NCI-H187 (cell line): ENCODE data around the gene CRELD2.

ENCODE experiments used
- DNase-seq, 2 experiments: peaks; one replicate each; lab custom pipeline; 2025; lab: John Stamatoyannopoulos, UW

Gene CRELD2

DNA sequence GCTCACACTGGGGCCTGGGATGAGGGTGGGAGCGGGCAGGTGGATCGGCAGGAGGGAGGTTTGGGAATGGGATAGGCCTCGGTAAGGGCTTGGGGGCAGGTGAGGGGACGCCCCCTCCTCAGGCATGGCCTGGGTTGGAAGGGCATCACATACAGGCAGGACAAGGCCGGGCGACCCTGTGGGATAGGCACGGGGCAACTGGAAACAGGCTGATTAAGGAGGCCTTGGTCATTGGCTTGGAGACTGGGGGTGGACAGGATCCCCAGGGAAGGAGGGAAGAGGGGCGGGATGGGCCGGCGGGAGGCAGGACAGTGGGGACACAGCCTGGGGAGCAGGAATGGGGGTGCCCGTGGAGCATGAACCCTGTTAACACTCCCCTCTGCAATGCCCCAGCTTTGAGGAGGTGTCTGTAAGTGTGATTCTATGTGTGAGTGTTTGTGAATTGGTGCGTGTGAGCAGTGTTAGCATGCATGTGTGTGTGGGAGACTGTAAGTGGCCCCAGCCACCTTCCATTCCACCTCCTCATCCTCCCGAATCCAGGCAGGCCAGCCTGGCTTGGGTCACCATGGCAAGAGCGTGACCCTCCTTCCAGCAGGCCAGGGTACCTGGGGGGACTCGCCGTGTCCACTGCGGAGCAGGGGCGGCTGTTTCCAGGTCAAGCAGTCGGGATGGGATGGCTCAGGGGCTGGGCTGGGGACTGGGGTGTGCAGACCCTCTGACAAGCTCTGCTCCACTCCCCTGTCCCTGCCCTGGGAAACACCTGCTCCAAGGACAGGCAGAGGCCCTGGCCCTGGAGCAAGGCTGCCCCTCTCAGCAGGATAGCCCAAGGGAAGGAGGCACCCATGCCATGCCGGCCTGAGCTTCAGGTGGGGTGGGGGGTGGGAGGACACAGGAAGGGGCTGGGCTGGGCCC lies 38.7 kb downstream of the CRELD2 start:
- DNase-seq = no peak

DNA sequence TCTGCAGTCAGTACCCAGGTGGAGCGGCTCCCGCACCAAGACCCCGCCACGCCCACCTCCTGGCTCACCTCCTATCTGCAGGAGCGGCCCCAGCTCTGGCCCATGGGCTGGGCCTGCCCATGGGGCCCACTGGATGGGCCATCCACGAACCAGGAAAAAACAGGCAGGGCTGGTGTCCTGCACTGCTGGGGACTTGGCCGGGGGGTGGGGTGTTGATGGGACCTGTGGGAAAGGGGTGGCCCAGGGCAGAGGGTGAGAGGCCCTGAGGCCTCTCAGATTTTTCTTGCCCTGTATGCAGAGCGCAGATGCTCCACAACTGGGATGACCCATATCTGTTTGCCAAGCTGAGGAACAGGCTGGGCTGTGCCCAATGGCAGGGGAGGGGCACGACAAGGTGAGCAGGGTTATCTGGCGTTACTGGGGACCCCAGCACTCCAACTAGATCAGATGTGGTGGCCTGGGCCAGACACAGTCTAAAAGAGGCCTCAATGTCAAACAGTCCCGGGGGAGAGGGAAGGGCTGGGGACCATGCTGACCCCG lies 39.5 kb downstream of the CRELD2 start:
- DNase-seq = no peak

- DNase-seq = no peak
Observed at GRCh38 chr22:49958366-49958921, 40.0 kb downstream of the CRELD2 start.

DNA sequence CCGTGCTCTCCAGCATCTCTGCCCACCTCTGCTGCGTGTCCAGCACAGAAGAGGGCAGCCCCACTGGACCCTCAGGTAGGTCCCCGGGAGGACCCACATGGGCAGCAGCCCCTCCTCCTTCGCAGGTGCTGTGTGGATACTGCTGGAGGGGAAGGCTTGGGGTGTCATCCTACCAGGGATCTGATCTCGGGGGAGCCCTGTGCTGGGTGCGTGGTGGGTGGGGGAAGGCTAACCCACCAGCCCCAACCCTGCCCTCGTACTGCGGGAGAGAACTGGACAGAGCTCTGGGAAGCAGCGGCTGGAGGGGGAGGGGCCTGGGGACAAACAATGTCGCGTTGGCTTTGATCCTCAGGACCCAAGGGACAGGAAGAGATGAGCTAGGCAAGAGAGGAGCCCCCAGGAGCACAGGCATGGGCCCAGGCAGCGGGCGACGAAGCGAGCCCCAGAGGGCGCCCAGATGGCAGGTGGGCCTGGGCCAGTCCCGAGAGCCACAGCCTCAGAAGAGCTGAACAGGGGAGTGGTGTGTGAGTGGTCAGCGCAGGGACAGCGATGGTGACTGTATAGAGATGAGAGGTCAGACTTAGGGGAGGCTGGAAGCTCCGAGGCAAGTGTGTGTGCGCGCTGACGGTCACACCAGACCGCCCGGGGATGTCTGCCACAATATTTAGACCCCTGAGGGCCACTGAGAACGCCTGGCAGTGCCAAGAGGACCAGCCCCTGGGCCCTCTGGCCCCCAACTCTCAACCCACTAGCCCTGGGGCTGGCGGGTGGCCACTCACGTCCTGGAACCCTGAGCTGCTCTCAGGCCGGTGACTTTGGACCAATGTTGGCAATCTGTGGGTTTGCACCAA lies 40.7 kb downstream of the CRELD2 start:
- DNase-seq = no peak

DNA sequence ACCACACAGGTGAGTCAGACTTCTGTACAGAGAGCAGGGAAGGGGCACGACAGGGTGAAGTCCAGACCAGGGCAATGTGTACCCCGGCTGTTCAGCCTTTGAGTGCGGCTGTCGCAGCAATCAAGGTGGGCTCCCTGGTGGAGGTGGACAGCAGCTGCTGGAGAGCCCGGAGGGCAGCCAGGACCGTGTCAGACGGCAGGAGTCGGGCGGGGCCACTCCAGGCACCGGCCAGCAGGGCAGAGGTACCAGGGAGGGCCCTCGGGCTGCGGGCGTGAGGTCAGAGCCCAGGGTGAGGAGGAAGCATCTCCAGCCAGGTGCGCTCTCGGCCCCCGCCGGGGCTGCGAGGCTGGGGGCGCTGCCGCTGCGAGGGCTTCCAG lies 41.3 kb downstream of the CRELD2 start:
- no peak for DNase-seq

DNA sequence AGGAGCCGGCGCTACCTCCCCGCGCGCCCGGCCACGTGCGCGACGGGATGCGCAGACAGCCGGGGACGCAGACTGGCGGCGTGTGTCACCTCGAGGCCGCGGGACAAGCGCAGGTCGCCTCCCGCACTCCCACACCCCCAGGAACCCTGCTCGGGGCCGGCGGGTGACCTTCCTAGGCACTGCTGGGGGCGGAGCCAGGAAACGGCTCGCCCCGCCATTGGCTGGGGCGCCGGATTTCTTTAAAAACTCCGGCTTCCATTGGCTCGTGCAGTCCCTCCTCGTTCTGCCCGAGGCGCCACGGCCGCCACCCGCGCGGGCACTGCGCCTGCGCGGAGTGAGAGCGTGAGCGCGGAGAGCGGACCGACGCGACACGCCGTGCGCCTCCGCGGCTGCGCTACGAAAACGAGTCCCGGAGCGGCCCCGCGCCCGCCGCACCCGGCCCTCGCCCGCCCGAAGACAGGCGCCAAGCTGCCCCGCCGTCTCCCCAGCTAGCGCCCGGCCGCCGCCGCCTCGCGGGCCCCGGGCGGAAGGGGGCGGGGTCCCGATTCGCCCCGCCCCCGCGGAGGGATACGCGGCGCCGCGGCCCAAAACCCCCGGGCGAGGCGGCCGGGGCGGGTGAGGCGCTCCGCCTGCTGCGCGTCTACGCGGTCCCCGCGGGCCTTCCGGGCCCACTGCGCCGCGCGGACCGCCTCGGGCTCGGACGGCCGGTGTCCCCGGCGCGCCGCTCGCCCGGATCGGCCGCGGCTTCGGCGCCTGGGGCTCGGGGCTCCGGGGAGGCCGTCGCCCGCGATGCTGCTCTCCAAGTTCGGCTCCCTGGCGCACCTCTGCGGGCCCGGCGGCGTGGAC lies 41.9 kb downstream of the CRELD2 start, which contains the start of gene PIM3:
Gene PIM3, plus strand, starts transcription at position 614 of the 846 bp plus-strand sequence. Its CDS starts 176 bp downstream, at position 790.
- peak; percentile 46 to 51 for DNase-seq

DNA sequence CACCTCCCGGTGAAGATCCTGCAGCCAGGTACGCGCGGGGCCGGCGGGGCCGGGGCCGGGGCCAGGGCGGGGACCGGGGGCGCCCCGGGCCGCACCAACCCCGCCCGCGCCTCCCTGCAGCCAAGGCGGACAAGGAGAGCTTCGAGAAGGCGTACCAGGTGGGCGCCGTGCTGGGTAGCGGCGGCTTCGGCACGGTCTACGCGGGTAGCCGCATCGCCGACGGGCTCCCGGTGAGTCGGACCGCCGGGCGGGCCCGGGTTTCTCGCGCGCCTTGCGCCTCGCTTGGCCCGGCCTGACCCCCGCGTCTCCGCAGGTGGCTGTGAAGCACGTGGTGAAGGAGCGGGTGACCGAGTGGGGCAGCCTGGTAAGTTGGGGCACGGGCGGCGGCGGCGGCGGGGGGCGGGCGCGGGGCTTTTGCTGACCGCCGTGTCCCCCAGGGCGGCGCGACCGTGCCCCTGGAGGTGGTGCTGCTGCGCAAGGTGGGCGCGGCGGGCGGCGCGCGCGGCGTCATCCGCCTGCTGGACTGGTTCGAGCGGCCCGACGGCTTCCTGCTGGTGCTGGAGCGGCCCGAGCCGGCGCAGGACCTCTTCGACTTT lies 42.7 kb downstream of the CRELD2 start:
- no peak for DNase-seq

- DNase-seq = no peak
Observed at GRCh38 chr22:49961601-49962011, 43.2 kb downstream of the CRELD2 start.

GRCh38 chr22:49962012-49962750 lies 43.7 kb downstream of the CRELD2 start:
- DNase-seq = no peak

DNA sequence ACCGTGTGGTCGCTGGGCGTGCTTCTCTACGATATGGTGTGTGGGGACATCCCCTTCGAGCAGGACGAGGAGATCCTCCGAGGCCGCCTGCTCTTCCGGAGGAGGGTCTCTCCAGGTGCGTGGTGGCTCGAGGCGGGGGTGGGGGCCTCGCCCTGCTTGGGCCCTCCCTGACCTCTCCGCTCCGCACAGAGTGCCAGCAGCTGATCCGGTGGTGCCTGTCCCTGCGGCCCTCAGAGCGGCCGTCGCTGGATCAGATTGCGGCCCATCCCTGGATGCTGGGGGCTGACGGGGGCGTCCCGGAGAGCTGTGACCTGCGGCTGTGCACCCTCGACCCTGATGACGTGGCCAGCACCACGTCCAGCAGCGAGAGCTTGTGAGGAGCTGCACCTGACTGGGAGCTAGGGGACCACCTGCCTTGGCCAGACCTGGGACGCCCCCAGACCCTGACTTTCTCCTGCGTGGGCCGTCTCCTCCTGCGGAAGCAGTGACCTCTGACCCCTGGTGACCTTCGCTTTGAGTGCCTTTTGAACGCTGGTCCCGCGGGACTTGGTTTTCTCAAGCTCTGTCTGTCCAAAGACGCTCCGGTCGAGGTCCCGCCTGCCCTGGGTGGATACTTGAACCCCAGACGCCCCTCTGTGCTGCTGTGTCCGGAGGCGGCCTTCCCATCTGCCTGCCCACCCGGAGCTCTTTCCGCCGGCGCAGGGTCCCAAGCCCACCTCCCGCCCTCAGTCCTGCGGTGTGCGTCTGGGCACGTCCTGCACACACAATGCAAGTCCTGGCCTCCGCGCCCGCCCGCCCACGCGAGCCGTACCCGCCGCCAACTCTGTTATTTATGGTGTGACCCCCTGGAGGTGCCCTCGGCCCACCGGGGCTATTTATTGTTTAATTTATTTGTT lies 44.6 kb downstream of the CRELD2 start:
- no peak for DNase-seq

DNA sequence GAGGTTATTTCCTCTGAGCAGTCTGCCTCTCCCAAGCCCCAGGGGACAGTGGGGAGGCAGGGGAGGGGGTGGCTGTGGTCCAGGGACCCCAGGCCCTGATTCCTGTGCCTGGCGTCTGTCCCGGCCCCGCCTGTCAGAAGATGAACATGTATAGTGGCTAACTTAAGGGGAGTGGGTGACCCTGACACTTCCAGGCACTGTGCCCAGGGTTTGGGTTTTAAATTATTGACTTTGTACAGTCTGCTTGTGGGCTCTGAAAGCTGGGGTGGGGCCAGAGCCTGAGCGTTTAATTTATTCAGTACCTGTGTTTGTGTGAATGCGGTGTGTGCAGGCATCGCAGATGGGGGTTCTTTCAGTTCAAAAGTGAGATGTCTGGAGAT lies 45.2 kb downstream of the CRELD2 start:
- DNase-seq = no peak

- no peak for DNase-seq
Observed at GRCh38 chr22:49964136-49965090, 46.0 kb downstream of the CRELD2 start.

DNA sequence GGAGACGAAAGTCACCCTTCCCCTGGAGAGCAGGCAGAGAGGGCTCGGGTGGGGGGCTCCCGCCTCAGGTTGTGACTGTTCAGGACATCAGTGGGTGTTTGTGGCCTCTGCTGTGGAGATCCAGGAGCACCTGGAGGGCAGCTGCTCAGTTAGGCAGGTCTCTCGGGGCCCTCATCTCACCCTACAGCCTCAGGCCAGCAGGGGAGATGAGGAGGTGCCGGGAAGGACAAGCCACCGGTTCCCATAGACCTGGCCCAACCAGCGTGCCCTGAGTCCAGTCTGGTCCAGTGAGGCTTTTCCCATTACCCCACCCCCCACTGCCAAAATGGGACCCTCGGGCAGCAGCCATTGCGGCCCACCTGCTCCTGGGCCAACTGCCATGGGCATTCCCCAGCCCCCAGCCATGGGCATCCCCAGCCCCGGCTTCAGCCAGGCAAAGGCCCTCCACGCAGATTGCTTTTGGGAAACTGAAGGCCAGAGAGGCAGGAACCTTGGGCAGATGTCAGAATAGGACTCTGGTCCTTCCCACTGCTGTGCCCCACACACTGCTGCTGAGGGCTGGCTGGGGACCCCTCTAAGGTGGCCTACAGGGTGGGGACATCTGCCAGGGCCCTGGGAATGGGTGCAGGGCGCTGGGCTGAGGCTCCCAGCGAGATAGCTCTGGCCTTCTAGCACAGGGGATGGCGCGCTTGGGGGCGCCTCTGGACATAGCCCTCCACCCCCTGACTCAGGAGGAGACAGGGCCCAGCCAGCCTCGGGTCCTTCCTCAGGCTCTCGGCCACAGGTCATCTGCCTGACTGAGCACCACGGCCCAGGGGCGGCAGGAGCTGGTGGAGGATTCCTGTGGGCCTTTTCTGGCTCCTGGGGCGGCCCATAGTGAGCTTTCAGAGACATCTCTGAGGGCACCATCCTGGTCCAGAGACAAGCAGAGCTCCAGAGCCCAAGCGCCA lies 46.9 kb downstream of the CRELD2 start:
- no peak for DNase-seq

- DNase-seq = no peak
Observed at GRCh38 chr22:49966041-49966773, 47.8 kb downstream of the CRELD2 start.

DNA sequence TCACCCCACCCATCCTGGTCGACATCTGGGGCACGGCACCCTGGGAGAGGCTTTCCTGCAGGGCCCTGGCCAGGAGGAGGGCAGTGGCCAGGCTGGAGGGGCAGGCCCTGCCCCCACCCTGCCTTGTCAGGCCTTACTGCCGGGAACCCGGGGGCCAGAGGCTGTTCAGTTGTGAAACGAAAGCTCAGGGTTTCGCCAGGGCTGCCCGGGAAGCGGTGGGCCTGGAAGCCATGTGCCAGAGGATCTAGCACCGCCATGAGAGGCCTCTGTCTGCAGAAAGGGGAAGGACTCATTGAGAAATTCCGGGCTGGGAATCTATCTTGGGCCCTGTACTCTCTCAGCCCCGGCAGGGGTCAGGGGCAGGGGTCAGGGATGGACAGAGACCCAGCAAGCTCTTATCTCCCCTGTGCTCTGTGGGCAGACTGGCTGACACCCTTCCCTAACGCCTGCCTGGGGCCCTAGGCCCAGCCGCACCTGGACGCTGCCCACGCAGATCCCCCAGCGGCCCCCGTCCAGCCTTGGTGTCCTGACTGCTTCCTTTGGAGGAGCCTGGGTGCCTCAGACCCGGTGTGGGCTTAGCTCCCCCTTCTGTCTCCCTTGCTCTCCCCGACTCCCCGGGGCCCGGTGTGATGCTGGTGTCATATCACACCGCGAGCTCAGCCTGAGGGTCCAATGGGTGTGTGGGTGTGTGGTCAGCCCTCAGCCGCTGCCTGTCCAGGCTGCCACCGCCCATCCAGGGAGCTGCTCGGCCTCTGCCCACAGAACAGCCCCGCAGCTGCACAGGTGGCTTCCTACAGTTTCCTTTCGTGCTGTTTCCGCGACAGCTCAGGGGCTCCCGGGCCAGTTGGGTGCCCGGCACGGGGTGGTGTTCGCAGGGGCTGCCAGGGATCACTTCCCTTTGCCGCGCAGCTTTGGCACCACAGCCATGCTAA lies 48.6 kb downstream of the CRELD2 start:
- no peak for DNase-seq
